Measurements from ENCODE around the gene IQCF2. TPM values are rescaled to one million over a fixed set of nuclear protein-coding genes. Genes with fewer than 3 reads are reported as not detected.

IQCF2 gene
- total RNA-seq, 2 donors from 2014 or later, result not detected

DNA sequence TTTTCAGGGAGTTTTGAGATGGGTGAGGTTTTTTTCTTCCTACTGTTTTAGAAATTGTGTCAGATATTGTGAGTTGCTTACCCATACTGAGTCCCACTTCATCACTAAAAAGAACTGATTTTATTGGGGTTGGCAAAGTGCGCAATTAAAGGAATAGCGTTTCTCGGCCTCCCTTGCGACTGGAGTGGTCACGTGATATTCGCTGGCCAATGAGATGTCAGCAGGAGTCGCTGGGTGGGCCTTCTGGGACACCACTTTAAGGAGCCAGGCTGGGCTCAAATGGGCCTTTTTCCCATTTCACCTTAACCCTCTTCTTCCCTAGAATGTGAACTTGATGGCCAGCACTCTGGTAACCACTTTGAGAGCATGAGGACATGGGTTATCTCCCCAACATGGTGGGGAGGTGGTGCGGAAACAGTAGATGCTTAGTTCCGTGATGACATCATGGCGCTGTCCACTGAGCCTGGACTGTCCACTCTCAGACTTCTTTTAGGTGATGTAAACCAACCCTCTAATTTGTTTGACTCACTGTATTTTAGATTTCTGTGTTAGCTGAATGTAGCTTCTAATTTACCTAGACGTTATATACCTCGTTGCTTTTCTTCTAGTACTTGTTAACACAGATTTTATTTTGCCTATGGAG lies 27.2 kb downstream of the IQCF2 start:
- DNase-seq (ENCODE audit: low spot score) (no peak), ATAC-seq (ENCODE audit: insufficient number of reproducible peaks, low FRiP score, low read depth) (no peak)
- no peak overlapping the region for H3K27ac ChIP-seq
- H3K36me3 ChIP-seq, result no peaks in the 10 kb centered on the region
- H3K9me3 ChIP-seq, result no peaks in the 10 kb centered on the region
- TF ChIP-seq, protein P1, sequence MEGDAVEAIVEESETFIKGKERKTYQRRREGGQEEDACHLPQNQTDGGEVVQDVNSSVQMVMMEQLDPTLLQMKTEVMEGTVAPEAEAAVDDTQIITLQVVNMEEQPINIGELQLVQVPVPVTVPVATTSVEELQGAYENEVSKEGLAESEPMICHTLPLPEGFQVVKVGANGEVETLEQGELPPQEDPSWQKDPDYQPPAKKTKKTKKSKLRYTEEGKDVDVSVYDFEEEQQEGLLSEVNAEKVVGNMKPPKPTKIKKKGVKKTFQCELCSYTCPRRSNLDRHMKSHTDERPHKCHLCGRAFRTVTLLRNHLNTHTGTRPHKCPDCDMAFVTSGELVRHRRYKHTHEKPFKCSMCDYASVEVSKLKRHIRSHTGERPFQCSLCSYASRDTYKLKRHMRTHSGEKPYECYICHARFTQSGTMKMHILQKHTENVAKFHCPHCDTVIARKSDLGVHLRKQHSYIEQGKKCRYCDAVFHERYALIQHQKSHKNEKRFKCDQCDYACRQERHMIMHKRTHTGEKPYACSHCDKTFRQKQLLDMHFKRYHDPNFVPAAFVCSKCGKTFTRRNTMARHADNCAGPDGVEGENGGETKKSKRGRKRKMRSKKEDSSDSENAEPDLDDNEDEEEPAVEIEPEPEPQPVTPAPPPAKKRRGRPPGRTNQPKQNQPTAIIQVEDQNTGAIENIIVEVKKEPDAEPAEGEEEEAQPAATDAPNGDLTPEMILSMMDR (IDR thresholded peaks at IDR 0.05), result no peak
- no peaks in the 10 kb centered on the region for H3K4me1 ChIP-seq (ENCODE audit: control insufficient read depth in 1 of 2, low read depth in 2 of 2)
- H3K4me3 ChIP-seq, result no peak overlapping the region
- H3K27me3 ChIP-seq (replicated peaks; ENCODE audit: insufficient read depth), result no peaks in the 10 kb centered on the region

GRCh38 chr3:51891242-51892039 lies 30.0 kb downstream of the IQCF2 start:
- Histone ChIP-seq H3K4me1 (ENCODE audit: control insufficient read depth in 1 of 2, low read depth in 2 of 2) (no peaks in the 10 kb centered on the region), H3K27ac (no peak overlapping the region), H3K27me3 (replicated peaks; ENCODE audit: insufficient read depth) (no peaks in the 10 kb centered on the region), H3K9me3 (no peaks in the 10 kb centered on the region), H3K4me3 (no peak overlapping the region), H3K36me3 (no peaks in the 10 kb centered on the region)
- ATAC-seq (ENCODE audit: insufficient number of reproducible peaks, low FRiP score, low read depth), result no peak
- no peak for DNase-seq (ENCODE audit: low spot score)
- TF ChIP-seq, protein P1 (IDR thresholded peaks at IDR 0.05), result no peak

DNA sequence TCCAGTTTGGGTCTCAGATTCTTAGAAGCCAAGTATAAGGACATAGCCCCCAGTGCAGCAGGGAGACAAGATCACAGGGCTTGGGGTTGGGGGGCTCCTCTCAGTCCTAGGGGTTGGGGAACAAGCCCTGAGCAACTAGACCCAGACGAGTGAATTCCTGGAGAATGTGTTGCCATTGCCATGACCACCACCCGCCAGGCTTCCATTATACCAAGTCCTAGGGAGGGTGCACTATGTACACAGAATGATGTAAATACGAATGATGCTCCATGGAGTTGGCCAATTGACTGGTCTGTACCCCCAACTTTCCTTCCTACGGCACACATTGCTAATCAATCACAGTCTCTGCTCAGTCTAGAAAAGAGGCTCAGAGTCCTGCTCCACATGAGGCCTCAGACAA lies 33.0 kb downstream of the IQCF2 start:
- no peaks in the 10 kb centered on the region for H3K9me3 ChIP-seq
- no peaks in the 10 kb centered on the region for H3K4me1 ChIP-seq (ENCODE audit: control insufficient read depth in 1 of 2, low read depth in 2 of 2)
- H3K36me3 ChIP-seq, result no peaks in the 10 kb centered on the region
- DNase-seq (ENCODE audit: low spot score), result no peak
- ATAC-seq (ENCODE audit: insufficient number of reproducible peaks, low FRiP score, low read depth), result no peak
- H3K4me3 ChIP-seq, result no peak overlapping the region
- TF ChIP-seq, protein P1 (IDR thresholded peaks at IDR 0.05), result no peak
- no peaks in the 10 kb centered on the region for H3K27me3 ChIP-seq (replicated peaks; ENCODE audit: insufficient read depth)
- no peak overlapping the region for H3K27ac ChIP-seq

DNA sequence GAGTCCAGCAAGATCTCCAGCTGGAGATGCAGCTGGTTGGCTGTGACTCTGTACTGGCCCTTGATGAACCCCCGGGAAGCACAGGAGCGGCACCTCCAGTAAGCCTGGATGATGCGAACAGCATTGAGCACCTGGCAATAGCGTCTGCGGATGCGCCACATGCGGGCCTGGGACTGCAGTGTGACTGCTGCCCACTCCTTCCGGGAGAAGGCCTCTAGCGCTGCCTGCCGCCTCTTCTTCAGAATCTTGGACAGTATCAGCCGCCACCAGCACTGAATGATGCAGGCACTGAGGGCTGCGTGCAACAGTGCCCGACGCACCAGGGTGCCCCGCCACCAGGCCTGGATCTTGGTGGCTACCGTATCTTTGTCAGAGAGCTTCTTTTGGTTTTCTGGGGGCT lies 33.5 kb downstream of the IQCF2 start:
- no peaks in the 10 kb centered on the region for H3K27me3 ChIP-seq (replicated peaks; ENCODE audit: insufficient read depth)
- DNase-seq (ENCODE audit: low spot score) (no peak), ATAC-seq (ENCODE audit: insufficient number of reproducible peaks, low FRiP score, low read depth) (no peak)
- no peaks in the 10 kb centered on the region for H3K36me3 ChIP-seq
- no peak overlapping the region for H3K27ac ChIP-seq
- H3K4me1 ChIP-seq (ENCODE audit: control insufficient read depth in 1 of 2, low read depth in 2 of 2), result no peaks in the 10 kb centered on the region
- TF ChIP-seq, protein P1 (IDR thresholded peaks at IDR 0.05), result no peak
- no peak overlapping the region for H3K4me3 ChIP-seq
- H3K9me3 ChIP-seq, result no peaks in the 10 kb centered on the region

DNA sequence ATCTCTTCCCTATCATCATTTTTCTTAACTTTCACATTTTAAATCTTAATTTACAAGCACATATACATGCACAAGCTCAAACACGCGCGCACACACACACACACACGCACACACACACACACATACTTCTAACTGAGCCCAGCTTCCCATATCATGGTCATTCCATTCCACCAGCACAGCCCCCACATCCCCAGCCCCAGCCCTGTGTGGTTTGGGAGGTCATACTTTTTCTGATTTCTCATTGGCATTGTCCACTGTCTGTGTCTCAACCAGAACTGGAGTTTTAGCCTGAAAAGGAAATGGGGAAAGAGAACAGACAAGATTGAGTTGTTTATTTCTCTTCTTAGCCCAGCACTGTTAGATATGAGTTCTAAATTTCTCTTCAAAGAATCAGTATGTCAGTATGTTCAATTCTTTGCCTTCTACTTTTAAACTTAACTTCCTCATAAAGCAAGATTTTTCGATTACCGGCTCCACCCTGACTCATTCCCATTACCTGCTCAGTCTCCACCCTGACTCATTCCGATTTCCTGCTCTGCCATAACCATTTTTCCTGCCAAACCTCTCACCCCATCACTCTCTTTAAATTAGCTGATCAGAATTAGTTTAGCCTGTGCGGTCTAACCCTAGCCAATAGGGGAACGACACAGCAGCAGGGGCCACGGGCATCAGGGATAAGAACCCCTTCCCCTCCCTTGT lies 35.3 kb downstream of the IQCF2 start:
- Histone ChIP-seq H3K4me1 (ENCODE audit: control insufficient read depth in 1 of 2, low read depth in 2 of 2) (no peaks in the 10 kb centered on the region), H3K36me3 (no peaks in the 10 kb centered on the region), H3K9me3 (no peaks in the 10 kb centered on the region), H3K27ac (no peak overlapping the region), H3K27me3 (replicated peaks; ENCODE audit: insufficient read depth) (no peaks in the 10 kb centered on the region), H3K4me3 (no peak overlapping the region)
- ATAC-seq (ENCODE audit: insufficient number of reproducible peaks, low FRiP score, low read depth) (no peak), DNase-seq (ENCODE audit: low spot score) (no peak)
- TF ChIP-seq, protein P1 (IDR thresholded peaks at IDR 0.05), result no peak
